CD4-positive, alpha-beta memory T cell (primary cell): ENCODE measurements around the gene DDA1. TPM values are rescaled to one million over a fixed set of nuclear protein-coding genes. Genes with fewer than 3 reads are reported as not detected.

Source experiments
- CTCF ChIA-PET: fragments of 350-600 bp; sonication (Branson Sonifier 250); formaldehyde crosslinking; loops from one replicate; lab custom pipeline; 2021; ENCODE audit warnings: inconsistent platforms; ENCODE audit not compliant: partially characterized antibody; lab: Charles Lee
- POLR2A ChIA-PET: fragments of 350-600 bp; sonication (Branson Sonifier 250); formaldehyde crosslinking; loops from one replicate; lab custom pipeline; 2021; ENCODE audit not compliant: partially characterized antibody; lab: Charles Lee
- DNase-seq, 5 donors: peaks; one replicate each; pipeline versions ENCODE4 v3.0.0 to v3.0.0-alpha.2; 2020 to 2022; ENCODE audit warnings: mixed read lengths in 1 of 5
- H3K27ac ChIP-seq: one replicate; pipeline ENCODE4 v1.7.0; 2013; ENCODE audit warnings: low read depth, low read length
- H3K27me3 ChIP-seq: 2 replicates; pipeline ENCODE4 v1.7.0; 2013; ENCODE audit warnings: mild to moderate bottlenecking, low read length, moderate library complexity; ENCODE audit not compliant: insufficient read depth
- H3K36me3 ChIP-seq: 2 replicates; pipeline ENCODE4 v1.7.0; 2013; ENCODE audit warnings: mild to moderate bottlenecking, low read length, moderate library complexity; ENCODE audit not compliant: insufficient read depth
- H3K4me1 ChIP-seq: 2 replicates; pipeline ENCODE4 v1.7.0; 2013; ENCODE audit warnings: mild to moderate bottlenecking, low read length, moderate library complexity; ENCODE audit not compliant: insufficient read depth
- H3K4me3 ChIP-seq, 2 donors: one replicate each; pipeline ENCODE4 v1.7.0; 2013; ENCODE audit warnings: low read length in 2 of 2, mild to moderate bottlenecking in 1 of 2
- H3K9me3 ChIP-seq, 2 donors: one replicate each; pipeline ENCODE4 v1.7.0; 2013; ENCODE audit warnings: low read length in 2 of 2, control low read depth in 1 of 2; ENCODE audit not compliant: control insufficient read depth in 1 of 2
- H3K27ac Mint-ChIP-seq, 7 donors: one replicate each; pipeline ENCODE4 v1.8.0; 2020 to 2021; ENCODE audit warnings: mixed read lengths in 7 of 7, mild to moderate bottlenecking in 6 of 7, inconsistent platforms in 3 of 7, moderate library complexity in 3 of 7
- H3K27me3 Mint-ChIP-seq, 2 donors: one replicate each; pipeline ENCODE4 v1.8.0; 2020 to 2021; ENCODE audit warnings: mixed read lengths in 2 of 2
- H3K36me3 Mint-ChIP-seq, 2 donors: one replicate each; pipeline ENCODE4 v1.8.0; 2020 to 2021; ENCODE audit warnings: mixed read lengths in 2 of 2, inconsistent platforms in 1 of 2, mild to moderate bottlenecking in 1 of 2
- H3K4me1 Mint-ChIP-seq, 4 donors: one replicate each; pipeline ENCODE4 v1.8.0; 2020 to 2021; ENCODE audit warnings: mixed read lengths in 4 of 4, mild to moderate bottlenecking in 1 of 4
- H3K4me3 Mint-ChIP-seq, 8 donors: one replicate each; pipeline ENCODE4 v1.8.0; 2020 to 2021; ENCODE audit warnings: mixed read lengths in 8 of 8, mild to moderate bottlenecking in 7 of 8, moderate library complexity in 6 of 8, inconsistent platforms in 3 of 8
- H3K9me3 Mint-ChIP-seq, 8 donors: one replicate each; pipeline ENCODE4 v1.8.0; 2020 to 2021; ENCODE audit warnings: mixed read lengths in 8 of 8, mild to moderate bottlenecking in 5 of 8, inconsistent platforms in 3 of 8, moderate library complexity in 1 of 8
- intact Hi-C: fragments of 100-400 bp; cut with micrococcal nuclease; formaldehyde crosslinking; loops from one replicate; pipeline ENCODE4 v1.15.1; 2023
- polyA plus RNA-seq, 2 donors: library from polyadenylated mRNA; unstranded; fragments of 300-500 nt; fragmentation: Illumina TruSeq; gene quantifications; one replicate each; pipeline ENCODE4 v1.2.3, GENCODE V29; 2021
- total RNA-seq, 2 experiments: library from RNA; stranded (reverse); gene quantifications; one replicate each; pipeline ENCODE4 v1.2.3, GENCODE V29; 2021

Gene DDA1
- total and polyA plus RNA-seq, 4 experiments from 2014 or later: 31.6 to 42.6 (median 39.5) TPM

DNA sequence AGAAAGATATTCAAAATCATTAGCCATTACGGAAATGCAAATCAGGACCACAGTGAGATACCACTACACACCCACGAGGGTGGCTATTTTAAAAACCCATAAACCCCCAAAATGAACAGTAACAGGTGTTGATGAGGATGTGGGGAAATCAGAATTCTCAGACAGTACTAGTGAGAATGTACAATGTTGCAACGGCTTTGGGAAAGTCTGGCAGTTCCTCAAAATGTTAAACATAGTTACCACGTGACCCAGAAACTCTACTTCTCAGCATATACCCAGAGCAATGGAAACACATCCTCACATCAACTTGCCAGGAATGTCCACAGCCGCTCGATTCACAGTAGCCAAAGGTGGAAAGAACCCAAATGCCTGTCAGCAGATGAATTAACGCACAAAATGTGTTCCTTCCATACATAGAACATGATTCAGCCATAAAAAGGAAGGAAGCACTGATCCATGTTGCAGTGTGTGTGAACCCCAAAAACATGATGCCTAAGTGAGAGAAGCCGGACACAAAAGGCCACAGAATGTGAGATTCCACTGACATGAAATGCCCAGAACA is 60.7 kb downstream of the DDA1 start:
- H3K27me3 ChIP-seq: no peaks in the 10 kb centered on the region
- peaks cover 8 to 9% of the 10 kb centered on the region in 2 donors for H3K27me3 Mint-ChIP-seq
- intact Hi-C loops: no loop called here
- no peaks in the 10 kb centered on the region for H3K36me3 ChIP-seq
- no peak overlapping the region for H3K27ac Mint-ChIP-seq
- no peaks in the 10 kb centered on the region for H3K36me3 Mint-ChIP-seq
- DNase-seq: no peak
- no peak overlapping the region for H3K27ac ChIP-seq
- H3K4me1 Mint-ChIP-seq: no peaks in the 10 kb centered on the region
- POLR2A ChIA-PET: no interaction called here
- CTCF ChIA-PET: no interaction called here
- no peaks in the 10 kb centered on the region for H3K4me1 ChIP-seq
- H3K4me3 ChIP-seq: no peak overlapping the region
- no peak overlapping the region for H3K4me3 Mint-ChIP-seq
- H3K9me3 Mint-ChIP-seq: no peaks in the 10 kb centered on the region
- H3K9me3 ChIP-seq: no peaks in the 10 kb centered on the region

Other genes starting within 250 kb of the DDA1 start
- 10 to 100 TPM; 20.0 to 20.9 TPM for gene HAUS8, start 234.1 kb upstream of the DDA1 start, total RNA-seq
- gene HAUS8, start 234.1 kb upstream of the DDA1 start, polyA plus RNA-seq: 10 to 100 TPM in 1 of 2 donors, 1 to 10 TPM in 1; 5.7 to 11.2 TPM
- 100 to 1,000 TPM; 176 to 181 TPM for gene MYO9B, start 233.8 kb upstream of the DDA1 start, total RNA-seq
- gene MYO9B, start 233.8 kb upstream of the DDA1 start, polyA plus RNA-seq: 10 to 100 TPM in 1 of 2 donors, 1 to 10 TPM in 1; 1.3 to 25.8 TPM
- gene USE1, start 94.2 kb upstream of the DDA1 start, total RNA-seq: 10 to 100 TPM; 38.1 to 42.8 TPM
- gene USE1, start 94.2 kb upstream of the DDA1 start, polyA plus RNA-seq: 10 to 100 TPM; 36.5 to 44.3 TPM
- gene OCEL1, start 83.3 kb upstream of the DDA1 start, total RNA-seq: 10 to 100 TPM; 23.9 to 29.3 TPM
- 10 to 100 TPM; 37.8 to 38.0 TPM for gene OCEL1, start 83.3 kb upstream of the DDA1 start, polyA plus RNA-seq
- gene NR2F6, start 63.6 kb upstream of the DDA1 start, total RNA-seq: 1 to 10 TPM; 7.1 TPM
- 1 to 10 TPM; 1.2 to 2.3 TPM for gene NR2F6, start 63.6 kb upstream of the DDA1 start, polyA plus RNA-seq
- gene USHBP1, start 44.8 kb upstream of the DDA1 start, total RNA-seq: under 1 TPM in 1 of 2 experiments, not detected in 1; 0.33 TPM
- gene USHBP1, start 44.8 kb upstream of the DDA1 start, polyA plus RNA-seq: under 1 TPM in 1 of 2 donors, not detected in 1; 0.10 TPM
- 100 to 1,000 TPM; 101 to 112 TPM for gene BABAM1, start 42.1 kb upstream of the DDA1 start, total RNA-seq
- gene BABAM1, start 42.1 kb upstream of the DDA1 start, polyA plus RNA-seq: 100 to 1,000 TPM in 1 of 2 donors, 10 to 100 TPM in 1; 92.0 to 171 TPM
- gene ANKLE1, start 27.7 kb upstream of the DDA1 start, total RNA-seq: 1 to 10 TPM; 2.8 to 5.1 TPM
- gene ANKLE1, start 27.7 kb upstream of the DDA1 start, polyA plus RNA-seq: under 1 TPM; 0.41 to 0.80 TPM
- gene ABHD8, start 6.1 kb upstream of the DDA1 start, total RNA-seq: 10 to 100 TPM in 1 of 2 experiments, 1 to 10 TPM in 1; 9.3 to 10.1 TPM
- 1 to 10 TPM; 6.0 to 7.9 TPM for gene ABHD8, start 6.1 kb upstream of the DDA1 start, polyA plus RNA-seq
- 10 to 100 TPM; 69.4 to 74.1 TPM for gene MRPL34, start 3.7 kb upstream of the DDA1 start, total RNA-seq
- gene MRPL34, start 3.7 kb upstream of the DDA1 start, polyA plus RNA-seq: 100 to 1,000 TPM; 231 to 250 TPM
- gene ANO8, start 25.3 kb downstream of the DDA1 start, total RNA-seq: 10 to 100 TPM; 17.7 to 21.5 TPM
- gene ANO8, start 25.3 kb downstream of the DDA1 start, polyA plus RNA-seq: under 1 TPM in 1 of 2 donors, not detected in 1; 0.11 TPM
- 10 to 100 TPM; 53.7 to 58.4 TPM for gene GTPBP3, start 28.0 kb downstream of the DDA1 start, total RNA-seq
- 10 to 100 TPM in 1 of 2 donors, 1 to 10 TPM in 1; 6.4 to 12.7 TPM for gene GTPBP3, start 28.0 kb downstream of the DDA1 start, polyA plus RNA-seq
- gene PLVAP, start 67.8 kb downstream of the DDA1 start, total RNA-seq: under 1 TPM in 1 of 2 experiments, not detected in 1; 0.23 TPM
- gene PLVAP, start 67.8 kb downstream of the DDA1 start, polyA plus RNA-seq: not detected
- 1 to 10 TPM; 2.5 to 3.3 TPM for gene CCDC194, start 84.6 kb downstream of the DDA1 start, total RNA-seq
- not detected for gene CCDC194, start 84.6 kb downstream of the DDA1 start, polyA plus RNA-seq
- gene BST2, start 96.1 kb downstream of the DDA1 start, total RNA-seq: 10 to 100 TPM; 55.9 TPM
- 100 to 1,000 TPM; 143 to 173 TPM for gene BST2, start 96.1 kb downstream of the DDA1 start, polyA plus RNA-seq
- gene MVB12A, start 110.5 kb downstream of the DDA1 start, total RNA-seq: 10 to 100 TPM; 35.4 to 38.0 TPM
- gene MVB12A, start 110.5 kb downstream of the DDA1 start, polyA plus RNA-seq: 10 to 100 TPM; 29.5 to 32.6 TPM
- not detected for gene TMEM221, start 139.1 kb downstream of the DDA1 start, total RNA-seq
- gene TMEM221, start 139.1 kb downstream of the DDA1 start, polyA plus RNA-seq: under 1 TPM in 1 of 2 donors, not detected in 1; 0.09 TPM
- gene NXNL1, start 151.4 kb downstream of the DDA1 start, total RNA-seq: not detected
- not detected for gene NXNL1, start 151.4 kb downstream of the DDA1 start, polyA plus RNA-seq
- gene SLC27A1, start 161.0 kb downstream of the DDA1 start, total RNA-seq: 10 to 100 TPM in 1 of 2 experiments, 1 to 10 TPM in 1; 9.2 to 10.1 TPM
- gene SLC27A1, start 161.0 kb downstream of the DDA1 start, polyA plus RNA-seq: 1 to 10 TPM; 5.2 to 6.6 TPM
- gene PGLS, start 202.1 kb downstream of the DDA1 start, total RNA-seq: 10 to 100 TPM; 76.3 to 80.0 TPM
- 10 to 100 TPM; 39.7 to 61.1 TPM for gene PGLS, start 202.1 kb downstream of the DDA1 start, polyA plus RNA-seq
- 10 to 100 TPM; 68.3 to 74.7 TPM for gene COLGALT1, start 246.1 kb downstream of the DDA1 start, total RNA-seq
- gene COLGALT1, start 246.1 kb downstream of the DDA1 start, polyA plus RNA-seq: 10 to 100 TPM; 14.1 to 24.9 TPM